Upper lobe of right lung (tissue), 1 donor: ENCODE measurements around the gene MPIG6B. TPM values are rescaled to one million over a fixed set of nuclear protein-coding genes. Genes with fewer than 3 reads are reported as not detected.
A peak's percentile ranks its signal among the peaks of the same experiment; 100 is the strongest.
"Not testable (repeated sequence)": the region's sequence is repeated elsewhere in the genome, so short reads cannot be mapped to it uniquely, and the experiment has no call there.

Experiments used
- ATAC-seq: fragments of 200-7000 bp; cut with Tn5 transposase; one replicate; pipeline ENCODE4 v1.9.1; 2020; ENCODE audit warnings: mild to moderate bottlenecking, moderate library complexity
- DNase-seq: peaks from one replicate; pipeline ENCODE4 v3.0.0-alpha.2; 2020
- H3K27ac ChIP-seq: fragments of 200-600 bp; one replicate; pipeline ENCODE4 v1.8.0; 2022
- H3K27me3 ChIP-seq: fragments of 200-600 bp; one replicate; pipeline ENCODE4 v1.8.0; 2022; ENCODE audit warnings: mild to moderate bottlenecking
- H3K36me3 ChIP-seq: fragments of 200-600 bp; one replicate; pipeline ENCODE4 v1.8.0; 2022
- H3K4me1 ChIP-seq: fragments of 200-600 bp; one replicate; pipeline ENCODE4 v1.8.0; 2022
- H3K4me3 ChIP-seq: fragments of 200-600 bp; one replicate; pipeline ENCODE4 v1.8.0; 2022; ENCODE audit warnings: mild to moderate bottlenecking
- H3K9me3 ChIP-seq: fragments of 200-600 bp; one replicate; pipeline ENCODE4 v1.8.0; 2022
- CTCF ChIP-seq: fragments of 200-600 bp; IDR thresholded peaks from one replicate; pipeline ENCODE4 v1.8.0; 2022; ENCODE audit warnings: antibody characterized with exemption
- intact Hi-C: fragments of 100-400 bp; cut with DNase I; formaldehyde crosslinking; loops from one replicate; pipeline ENCODE4 v1.11.0; 2022
- total RNA-seq: library from RNA; stranded (reverse); fragmentation: NEBNext Ultra II Directional; extraction: Animal tissue kit (Norgen Biotek cat#: 25700); gene quantifications from one replicate; pipeline ENCODE4 v1.2.1, GENCODE V29; 2021
- donor health status: DM: no; HTN: yes; CAD: no; lungs with severe emphysema.

MPIG6B gene
- total RNA-seq, 1 donor from 2014 or later: 1.1 TPM

- H3K4me1 ChIP-seq: no peaks in the 10 kb centered on the region
- no peaks in the 10 kb centered on the region for H3K27me3 ChIP-seq
- H3K9me3 ChIP-seq: no peaks in the 10 kb centered on the region
- ATAC-seq (no peak), DNase-seq (no peak)
- no peaks in the 10 kb centered on the region for H3K36me3 ChIP-seq
- intact Hi-C loops: no loop called here
- TF ChIP-seq CTCF: no peak
- no peak overlapping the region for H3K4me3 ChIP-seq
- H3K27ac ChIP-seq: no peak overlapping the region
Measured at GRCh38 chr6:31708224-31708623, 14.9 kb upstream of the MPIG6B start.

GRCh38 chr6:31709157-31709556 is 14.0 kb upstream of the MPIG6B start:
- H3K27ac ChIP-seq, intact Hi-C loops, H3K9me3 ChIP-seq, H3K27me3 ChIP-seq, H3K36me3 ChIP-seq, H3K4me1 ChIP-seq, ATAC-seq, H3K4me3 ChIP-seq: not testable (repeated sequence)
- peak; percentile 77 for DNase-seq

GRCh38 chr6:31710523-31711219 is 12.5 kb upstream of the MPIG6B start:
- no peak overlapping the region for H3K27ac ChIP-seq
- TF ChIP-seq CTCF: no peak
- H3K4me1 ChIP-seq: no peaks in the 10 kb centered on the region
- no peaks in the 10 kb centered on the region for H3K36me3 ChIP-seq
- intact Hi-C loops: no loop called here
- peak overlapping the region; percentile 3 for H3K4me3 ChIP-seq
- no peaks in the 10 kb centered on the region for H3K9me3 ChIP-seq
- DNase-seq: no peak
- no peaks in the 10 kb centered on the region for H3K27me3 ChIP-seq
- no peak for ATAC-seq

GRCh38 chr6:31711233-31711632 is 11.9 kb upstream of the MPIG6B start:
- Histone ChIP-seq H3K4me1 (no peaks in the 10 kb centered on the region), H3K27me3 (no peaks in the 10 kb centered on the region), H3K36me3 (no peaks in the 10 kb centered on the region), H3K27ac (no peak overlapping the region), H3K9me3 (no peaks in the 10 kb centered on the region), H3K4me3 (peak overlapping the region; percentile 3)
- TF ChIP-seq CTCF: no peak
- DNase-seq (no peak), ATAC-seq (peak; percentile 78)
- intact Hi-C loops: no loop called here

GRCh38 chr6:31712296-31712695 is 10.9 kb upstream of the MPIG6B start:
- Histone ChIP-seq H3K36me3 (no peaks in the 10 kb centered on the region), H3K4me1 (no peaks in the 10 kb centered on the region), H3K27me3 (no peaks in the 10 kb centered on the region), H3K27ac (no peak overlapping the region), H3K9me3 (no peaks in the 10 kb centered on the region), H3K4me3 (no peak overlapping the region)
- intact Hi-C loops: no loop called here
- ATAC-seq: peak; percentile 66
- TF ChIP-seq CTCF: no peak
- no peak for DNase-seq

GRCh38 chr6:31713465-31713864 is 9.7 kb upstream of the MPIG6B start:
- no peak overlapping the region for H3K27ac ChIP-seq
- no peaks in the 10 kb centered on the region for H3K27me3 ChIP-seq
- intact Hi-C loops: no loop called here
- no peak overlapping the region for H3K4me3 ChIP-seq
- no peaks in the 10 kb centered on the region for H3K4me1 ChIP-seq
- no peak for TF ChIP-seq CTCF
- H3K36me3 ChIP-seq: no peaks in the 10 kb centered on the region
- no peak for ATAC-seq
- no peaks in the 10 kb centered on the region for H3K9me3 ChIP-seq
- DNase-seq: no peak
